BJ (cell line): ENCODE data around the gene RELT. TPM values are rescaled to one million over a fixed set of nuclear protein-coding genes. Genes with fewer than 3 reads are reported as not detected.

Source experiments
- CTCF ChIA-PET: fragments of 350-600 bp; formaldehyde crosslinking; extraction: SDS; loops from one replicate; lab custom pipeline; 2021; ENCODE audit warnings: antibody characterized with exemption, inconsistent platforms; lab: Yijun Ruan, JAX
- POLR2A ChIA-PET: fragments of 300-600 bp; sonication (Branson Sonifier 250); formaldehyde crosslinking; extraction: SDS; loops from one replicate; lab custom pipeline; 2021; ENCODE audit warnings: antibody characterized with exemption; lab: Charles Lee
- DNase-seq: peaks from one replicate; pipeline ENCODE4 v3.0.0-alpha.2; 2011; ENCODE audit warnings: low read depth
- H3K27me3 ChIP-seq: 2 replicates; pipeline ENCODE4 v1.6.0; 2011; ENCODE audit warnings: low read length; ENCODE audit not compliant: control insufficient read depth, insufficient read depth
- H3K36me3 ChIP-seq: 2 replicates; pipeline ENCODE4 v1.5.1; 2011; ENCODE audit warnings: low read length; ENCODE audit not compliant: control insufficient read depth, insufficient read depth
- H3K4me3 ChIP-seq: 2 replicates; pipeline ENCODE4 v1.5.1; 2011; ENCODE audit warnings: low read depth, mild to moderate bottlenecking, control low read depth, low read length
- CTCF ChIP-seq: IDR thresholded peaks from 2 replicates; pipeline ENCODE4 v1.5.1; 2011; ENCODE audit warnings: low read depth, mild to moderate bottlenecking, control low read depth, inconsistent platforms, low read length, moderate library complexity; ENCODE audit not compliant: insufficient read depth
- polyA plus RNA-seq: library from polyadenylated mRNA; depleted of rRNA; stranded (reverse); fragments of >200 nt; gene quantifications from 2 replicates; pipeline ENCODE4 v1.2.3, GENCODE V29; 2011

RELT gene
- polyA plus RNA-seq, 1 experiment: 3.7 TPM

- Histone ChIP-seq H3K27me3 (no peaks in the 10 kb centered on the region), H3K36me3 (peaks cover 15% of the 10 kb centered on the region), H3K4me3 (no peak overlapping the region)
- CTCF ChIA-PET: interaction anchor here (0.6 to 3.5 kb wide), 32 partner anchors 8 to 267 kb away, joined by 3 to 30 read pairs (median 6); partner anchors contain the start of genes ARHGEF17 and RELT
- no peak for DNase-seq
- POLR2A ChIA-PET: no interaction called here
- TF ChIP-seq CTCF: peak; percentile 88
Measured at GRCh38 chr11:73393479-73394415, 17.5 kb downstream of the RELT start.

GRCh38 chr11:73394416-73395296 lies 18.5 kb downstream of the RELT start:
- H3K27me3 ChIP-seq: no peaks in the 10 kb centered on the region
- CTCF ChIA-PET: interaction anchor here (0.6 to 3.5 kb wide), 16 partner anchors 8 to 266 kb away, joined by 3 to 28 read pairs (median 11); partner anchors contain the start of gene RELT
- H3K4me3 ChIP-seq: no peak overlapping the region
- peaks cover 15% of the 10 kb centered on the region for H3K36me3 ChIP-seq
- TF ChIP-seq CTCF: no peak
- DNase-seq: no peak
- POLR2A ChIA-PET: no interaction called here

- no peak for DNase-seq
- ChIA-PET CTCF (interaction anchor here (0.8 to 9.7 kb wide), 12 partner anchors 15 to 267 kb away, joined by 3 to 100 read pairs (median 4); partner anchors contain the start of gene RELT), POLR2A (no interaction called here)
- no peak overlapping the region for H3K4me3 ChIP-seq
- peaks cover 15% of the 10 kb centered on the region for H3K36me3 ChIP-seq
- no peak for TF ChIP-seq CTCF
- H3K27me3 ChIP-seq: no peaks in the 10 kb centered on the region
Measured at GRCh38 chr11:73395297-73396208, 19.4 kb downstream of the RELT start.

- no peak for DNase-seq
- no peak for TF ChIP-seq CTCF
- Histone ChIP-seq H3K4me3 (no peak overlapping the region), H3K27me3 (no peaks in the 10 kb centered on the region), H3K36me3 (peaks cover 14% of the 10 kb centered on the region)
- POLR2A ChIA-PET: no interaction called here
- CTCF ChIA-PET: interaction anchor here (0.8 to 9.7 kb wide), 13 partner anchors 15 to 266 kb away, joined by 3 to 100 read pairs (median 4); partner anchors contain the start of gene RELT
Measured at GRCh38 chr11:73396251-73396930, 20.2 kb downstream of the RELT start.
